GM18867 (cell line): ENCODE measurements around the gene RRM1.
"Not testable (repeated sequence)": the region's sequence is repeated elsewhere in the genome, so short reads cannot be mapped to it uniquely, and the experiment has no call there.

Source experiments
- ATAC-seq: cut with Tn5 transposase; IDR thresholded peaks from one replicate; pipeline ENCODE4 v1.9.1; 2021; ENCODE audit warnings: mild to moderate bottlenecking, moderate library complexity; ENCODE audit not compliant: unreplicated experiment

Gene RRM1

DNA sequence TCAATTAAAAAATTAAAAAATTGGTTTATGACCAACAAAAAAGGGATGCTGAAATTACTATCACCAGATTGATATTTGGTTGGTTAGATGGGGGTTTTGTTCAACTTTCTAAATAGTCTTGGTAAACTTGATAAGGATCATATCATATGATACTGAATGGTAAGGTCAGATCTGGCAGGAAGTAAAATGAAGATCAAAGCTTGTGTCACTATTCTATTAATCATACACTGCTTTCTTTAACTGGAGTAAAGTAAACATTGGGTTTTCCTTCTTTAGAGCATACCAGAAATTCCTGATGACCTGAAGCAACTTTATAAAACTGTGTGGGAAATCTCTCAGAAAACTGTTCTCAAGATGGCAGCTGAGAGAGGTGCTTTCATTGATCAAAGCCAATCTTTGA lies 40.2 kb downstream of the RRM1 start:
- ATAC-seq = no peak

DNA sequence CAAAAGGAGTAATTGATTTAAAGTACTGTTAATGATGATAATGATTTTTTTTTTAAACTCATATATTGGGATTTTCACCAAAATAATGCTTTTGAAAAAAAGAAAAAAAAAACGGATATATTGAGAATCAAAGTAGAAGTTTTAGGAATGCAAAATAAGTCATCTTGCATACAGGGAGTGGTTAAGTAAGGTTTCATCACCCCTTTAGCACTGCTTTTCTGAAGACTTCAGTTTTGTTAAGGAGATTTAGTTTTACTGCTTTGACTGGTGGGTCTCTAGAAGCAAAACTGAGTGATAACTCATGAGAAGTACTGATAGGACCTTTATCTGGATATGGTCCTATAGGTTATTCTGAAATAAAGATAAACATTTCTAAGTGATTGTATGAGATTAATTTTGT lies 43.9 kb downstream of the RRM1 start:
- ATAC-seq = no peak

- ATAC-seq = no peak
Measured at GRCh38 chr11:4140067-4140636, 45.6 kb downstream of the RRM1 start.

GRCh38 chr11:4146070-4146771 lies 51.6 kb downstream of the RRM1 start:
- ATAC-seq = no peak

DNA sequence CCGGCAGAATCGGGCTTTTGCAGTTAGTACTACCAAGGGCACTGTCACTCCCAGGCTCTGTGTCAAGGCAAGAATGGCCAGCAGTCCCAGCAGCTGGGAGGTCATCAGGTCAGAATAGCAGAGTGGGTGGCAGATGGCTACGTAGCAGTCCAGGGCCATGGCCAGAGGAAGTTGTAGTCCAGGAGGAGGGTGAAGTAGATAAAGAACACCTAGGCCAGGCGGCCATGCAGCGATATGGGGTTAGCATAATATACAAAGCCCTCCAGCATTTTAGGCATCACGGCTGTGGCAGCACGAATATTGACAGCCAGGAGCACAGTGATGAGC lies 52.1 kb downstream of the RRM1 start:
- no peak for ATAC-seq

DNA sequence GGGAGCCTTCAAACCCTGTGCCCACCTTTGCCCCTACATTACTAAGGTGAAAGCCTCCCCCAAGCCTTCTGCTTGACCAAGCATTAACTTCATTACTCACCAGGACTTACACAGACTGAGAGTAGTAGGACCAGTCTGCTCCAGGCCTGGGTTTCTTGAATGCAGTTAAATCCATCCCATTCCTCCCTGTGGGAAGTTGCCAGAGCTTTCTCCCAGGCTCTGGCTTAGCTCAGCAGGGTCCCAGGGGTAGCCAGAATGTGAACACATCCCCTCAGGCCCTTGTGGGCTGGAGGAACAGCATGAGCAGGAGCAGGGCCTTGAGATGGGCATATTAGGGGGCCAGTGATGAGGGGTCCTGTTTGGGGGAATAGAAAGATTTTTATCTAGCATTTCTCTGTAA lies 59.9 kb downstream of the RRM1 start:
- ATAC-seq = no peak

GRCh38 chr11:4156571-4156970 lies 62.0 kb downstream of the RRM1 start:
- ATAC-seq = no peak

GRCh38 chr11:4158818-4159217 lies 64.2 kb downstream of the RRM1 start:
- not testable (repeated sequence) for ATAC-seq

- no peak for ATAC-seq
Measured at GRCh38 chr11:4161305-4161704, 66.7 kb downstream of the RRM1 start.

GRCh38 chr11:4164884-4165590 lies 70.4 kb downstream of the RRM1 start:
- no peak for ATAC-seq

- ATAC-seq = no peak
Measured at GRCh38 chr11:4167292-4167691, 72.7 kb downstream of the RRM1 start.

DNA sequence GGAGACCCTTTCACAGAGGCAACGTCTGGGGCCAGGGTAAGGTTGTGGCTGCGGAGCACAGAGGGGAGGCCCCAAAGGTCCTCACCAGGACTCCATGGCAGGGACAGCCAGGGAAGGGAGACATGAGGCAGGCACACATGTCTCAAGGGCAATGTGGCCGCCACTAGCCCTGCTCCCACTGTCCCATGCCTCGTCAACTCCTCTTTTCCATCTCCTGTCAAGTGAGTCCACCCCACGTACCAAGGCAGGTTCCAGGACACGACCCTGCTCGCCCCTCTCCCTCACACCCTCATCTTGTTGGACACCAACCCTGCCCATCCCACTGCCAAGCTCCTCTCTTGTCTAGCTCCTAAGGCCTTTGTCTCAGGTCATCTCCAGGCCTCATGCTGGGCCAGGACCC lies 73.2 kb downstream of the RRM1 start:
- no peak for ATAC-seq

- ATAC-seq = not testable (repeated sequence)
Measured at GRCh38 chr11:4175620-4176350, 81.2 kb downstream of the RRM1 start.

- no peak for ATAC-seq
Measured at GRCh38 chr11:4178813-4179662, 84.4 kb downstream of the RRM1 start.

- no peak for ATAC-seq
Measured at GRCh38 chr11:4180441-4181183, 86.0 kb downstream of the RRM1 start.

DNA sequence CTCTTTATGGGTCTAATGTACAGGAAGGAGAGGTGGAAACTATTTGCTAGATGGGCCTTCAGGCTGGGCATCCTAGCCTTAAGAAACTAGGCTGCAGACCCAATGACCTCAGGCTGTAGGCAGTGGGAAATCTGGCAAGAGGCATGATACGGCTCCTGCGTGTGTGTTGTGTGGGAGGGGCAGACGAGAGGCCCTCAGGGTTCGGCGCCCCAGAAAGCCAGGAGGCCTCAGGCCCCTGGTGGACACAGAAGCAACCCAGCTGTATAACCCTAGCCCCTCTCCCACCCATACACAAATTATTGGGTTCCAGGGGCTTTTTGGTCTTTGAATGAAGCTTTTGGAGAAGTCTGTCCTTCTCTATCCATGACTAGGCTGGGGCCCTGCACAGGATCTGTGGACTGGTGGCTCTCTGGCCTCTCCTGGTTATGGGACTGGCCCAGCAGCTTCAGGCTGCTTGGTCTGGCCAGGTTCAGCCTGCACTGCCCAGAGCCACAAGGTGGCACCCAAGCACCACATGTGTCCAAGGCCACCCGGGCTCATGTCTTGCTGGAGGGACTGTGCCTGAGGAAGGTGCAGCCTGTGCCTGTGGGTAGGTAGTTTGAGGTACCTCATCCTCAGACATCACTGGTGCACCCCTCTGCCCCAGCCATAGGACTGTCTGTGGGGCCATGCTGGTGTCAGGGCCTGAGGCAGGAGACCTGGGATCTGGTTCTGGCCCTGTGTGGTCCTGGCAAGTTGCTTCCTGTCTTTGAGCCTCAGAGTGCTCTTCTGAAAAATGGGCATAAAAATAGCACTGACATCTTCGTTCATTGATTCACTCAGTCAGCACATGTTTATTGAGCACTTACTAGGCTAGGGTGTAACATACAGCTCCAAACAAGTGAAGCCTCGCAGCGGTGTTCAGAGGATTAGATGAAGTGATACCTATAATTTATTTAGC lies 87.5 kb downstream of the RRM1 start:
- peak; percentile 87 for ATAC-seq

GRCh38 chr11:4183410-4184057 lies 88.9 kb downstream of the RRM1 start:
- no peak for ATAC-seq

- no peak for ATAC-seq
Measured at GRCh38 chr11:4184163-4184916, 89.7 kb downstream of the RRM1 start.
